Lung (tissue), 12 donors: ENCODE results near the gene AUTS2. TPM values are rescaled to one million over a fixed set of nuclear protein-coding genes. Genes with fewer than 3 reads are reported as not detected.

ENCODE experiments used
- ATAC-seq: fragments of 200-7000 bp; cut with Tn5 transposase; one replicate; pipeline ENCODE4 v1.9.1; 2020; ENCODE audit warnings: moderate number of reproducible peaks; ENCODE audit not compliant: insufficient read depth, low FRiP score
- DNase-seq, 3 donors: peaks; one replicate each; pipeline ENCODE4 v3.0.0-alpha.2; 2013 to 2017
- H3K27ac ChIP-seq, 2 donors: one replicate each; pipeline ENCODE4 v1.5.1; 2013; ENCODE audit warnings: mild to moderate bottlenecking in 2 of 2, moderate library complexity in 2 of 2, control low read depth in 1 of 2, inconsistent platforms in 1 of 2, low read depth in 1 of 2, low read length in 1 of 2
- H3K27me3 ChIP-seq, 3 donors: one replicate each; pipeline ENCODE4 v1.5.1; 2013; ENCODE audit warnings: low read length in 2 of 3; ENCODE audit not compliant: control insufficient read depth in 3 of 3, insufficient read depth in 3 of 3
- H3K36me3 ChIP-seq, 4 donors: one replicate each; pipeline ENCODE4 v1.5.1; 2013; ENCODE audit warnings: low read length in 4 of 4, mild to moderate bottlenecking in 1 of 4, moderate library complexity in 1 of 4; ENCODE audit not compliant: control insufficient read depth in 4 of 4, insufficient read depth in 4 of 4
- H3K4me1 ChIP-seq, 5 donors: one replicate each; pipeline ENCODE4 v1.5.1; 2013; ENCODE audit warnings: low read length in 5 of 5, mild to moderate bottlenecking in 2 of 5, moderate library complexity in 1 of 5; ENCODE audit not compliant: control insufficient read depth in 5 of 5, insufficient read depth in 5 of 5
- H3K4me3 ChIP-seq: one replicate; pipeline ENCODE4 v1.5.1; 2013; ENCODE audit warnings: mild to moderate bottlenecking, control low read depth, moderate library complexity
- H3K9ac ChIP-seq, 2 donors: one replicate each; pipeline ENCODE4 v1.5.1; 2013; ENCODE audit warnings: low read length in 2 of 2, control low read depth in 1 of 2; ENCODE audit not compliant: insufficient read depth in 1 of 2
- H3K9me3 ChIP-seq, 4 donors: one replicate each; pipeline ENCODE4 v1.5.1; 2013; ENCODE audit warnings: low read length in 3 of 4, mild to moderate bottlenecking in 1 of 4, moderate library complexity in 1 of 4; ENCODE audit not compliant: control insufficient read depth in 4 of 4, insufficient read depth in 3 of 4
- CTCF ChIP-seq: IDR thresholded peaks from 2 replicates; pipeline ENCODE4 v1.5.1; 2012; ENCODE audit warnings: mild to moderate bottlenecking; ENCODE audit errors: control extremely low read depth, extremely low read depth
- WGBS, 2 donors: extraction: QIAGEN DNeasy Blood & Tissue Kit; methylation state at CpG; one replicate each; pipeline ENCODE4 v1.1.7; 2013; 5-methylcytosine and 5-hydroxymethylcytosine counted together
- polyA plus RNA-seq, 2 donors: library from polyadenylated mRNA; stranded (reverse); fragments of 200-250 nt; gene quantifications; one replicate each; pipeline ENCODE4 v1.2.1, GENCODE V29; 2013
- total RNA-seq, 2 donors: library from RNA; depleted of rRNA in 1 of 2; stranded (reverse); fragments of >200 nt in 1 of 2; gene quantifications; one replicate each; pipeline ENCODE4 v1.2.1, GENCODE V29; 2014 to 2021
- donor health status: control.
- donor health status: control.
- donor health status: Bipolar disorder and iron deficiency.
- donor health status: healthy.
- donor health status: DM: yes; HTN: yes; CAD: no.

AUTS2 gene
- total and polyA plus RNA-seq, 4 donors: 11.8 to 115 (median 40.6) TPM

DNA sequence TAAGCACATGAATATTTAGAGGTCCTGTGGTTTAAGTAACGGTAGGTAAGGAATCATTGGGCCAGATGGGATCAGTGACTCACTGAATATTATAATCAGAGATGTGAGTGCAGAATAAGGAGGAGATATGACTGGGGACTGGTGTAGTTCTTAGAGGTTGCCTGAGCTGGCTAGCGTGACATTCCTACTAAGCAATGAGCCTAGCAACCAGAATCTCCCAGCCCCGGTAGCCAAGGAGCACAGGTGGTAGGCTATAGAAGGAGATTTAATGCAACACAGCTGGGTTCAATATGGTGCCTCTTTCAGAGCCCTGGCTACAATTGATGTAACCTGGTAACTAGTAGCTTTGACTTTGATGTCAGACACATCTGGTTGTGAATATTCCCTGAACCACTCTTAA, 641.6 kb downstream of the AUTS2 start:
- Histone ChIP-seq H3K9ac (no peak overlapping the region), H3K9me3 (no peaks in the 10 kb centered on the region), H3K27me3 (no peaks in the 10 kb centered on the region), H3K4me1 (peaks cover 0 to 10% (median 4%) of the 10 kb centered on the region in 5 donors), H3K36me3 (no peaks in the 10 kb centered on the region), H3K4me3 (no peak overlapping the region), H3K27ac (no peak overlapping the region)
- TF ChIP-seq CTCF: no peak
- ATAC-seq (no peak), DNase-seq (no peak)
- WGBS, 2 donors: 96 to 100% methylated on average over 3 of the region's 3 CpGs

GRCh38 chr7:70240873-70241272, 642.6 kb downstream of the AUTS2 start:
- Histone ChIP-seq H3K9me3 (no peaks in the 10 kb centered on the region), H3K4me1 (peaks cover 0 to 10% (median 4%) of the 10 kb centered on the region in 5 donors), H3K9ac (no peak overlapping the region), H3K36me3 (no peaks in the 10 kb centered on the region), H3K27ac (no peak overlapping the region), H3K4me3 (no peak overlapping the region), H3K27me3 (no peaks in the 10 kb centered on the region)
- ATAC-seq: no peak
- no peak for TF ChIP-seq CTCF
- no peak for DNase-seq
- 95 to 99% methylated on average over 2 of the region's 2 CpGs for WGBS, 2 donors

DNA sequence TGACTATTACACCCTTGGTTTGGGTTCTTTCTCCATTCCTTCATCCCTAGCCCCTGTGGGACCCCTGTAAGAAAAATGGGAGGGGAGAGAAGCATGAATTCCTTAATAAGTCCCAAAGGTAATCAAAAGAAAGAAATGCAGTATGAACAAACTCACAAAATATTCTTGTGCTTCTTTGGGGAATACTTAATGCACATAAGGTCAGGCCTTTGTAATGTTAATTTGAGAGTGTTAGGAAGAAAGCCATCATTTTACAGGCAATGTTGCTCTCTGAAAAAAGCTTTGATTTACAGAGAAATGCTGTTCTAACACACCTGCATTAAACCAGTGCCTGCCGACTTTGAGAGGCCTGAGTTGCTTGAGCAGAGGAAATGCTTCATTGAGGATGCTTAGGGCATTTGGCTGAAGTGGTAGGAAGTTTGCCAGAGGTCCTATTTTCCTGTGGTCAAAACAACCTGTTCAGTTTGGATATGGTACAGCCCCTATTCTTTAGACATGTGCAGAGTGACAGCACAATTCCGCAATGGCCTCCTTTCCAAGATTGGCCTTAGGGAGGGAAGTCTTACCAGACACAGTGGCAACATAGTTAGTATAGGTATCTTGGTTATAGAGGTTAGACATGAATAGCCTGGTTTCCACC, 643.4 kb downstream of the AUTS2 start:
- no peak for ATAC-seq
- H3K27me3 ChIP-seq: no peaks in the 10 kb centered on the region
- no peak overlapping the region for H3K9ac ChIP-seq
- H3K4me1 ChIP-seq: peaks cover 0 to 10% (median 4%) of the 10 kb centered on the region in 5 donors
- no peak for TF ChIP-seq CTCF
- H3K36me3 ChIP-seq: no peaks in the 10 kb centered on the region
- no peak for DNase-seq
- no peaks in the 10 kb centered on the region for H3K9me3 ChIP-seq
- no peak overlapping the region for H3K27ac ChIP-seq
- 66 to 79% methylated on average over 2 of the region's 2 CpGs for WGBS, 2 donors
- no peak overlapping the region for H3K4me3 ChIP-seq

DNA sequence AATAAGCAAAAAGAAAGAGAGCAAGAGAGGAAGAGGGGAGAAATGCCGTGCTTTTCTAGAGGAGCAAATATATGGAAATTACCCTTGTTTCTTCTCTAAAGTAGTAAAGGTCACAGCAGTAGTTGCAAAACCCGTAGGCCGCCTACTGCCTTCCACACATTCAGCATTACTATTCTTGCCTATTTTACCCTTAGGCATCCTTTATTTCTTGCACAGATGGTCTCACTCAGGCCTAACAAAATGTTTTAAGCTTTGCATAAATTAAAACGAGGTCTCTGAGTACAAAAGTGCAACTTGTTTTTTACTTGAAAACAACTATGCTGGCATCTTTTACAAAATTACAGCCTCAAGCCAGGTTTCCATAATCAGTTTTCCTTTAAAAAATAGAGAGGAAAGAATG, 644.6 kb downstream of the AUTS2 start:
- WGBS, 2 donors: 91 to 97% methylated on average over 4 of the region's 4 CpGs
- no peaks in the 10 kb centered on the region for H3K27me3 ChIP-seq
- no peak overlapping the region for H3K9ac ChIP-seq
- no peaks in the 10 kb centered on the region for H3K36me3 ChIP-seq
- no peak overlapping the region for H3K27ac ChIP-seq
- H3K4me1 ChIP-seq: peaks cover 0 to 6% (median 4%) of the 10 kb centered on the region in 5 donors
- H3K9me3 ChIP-seq: no peaks in the 10 kb centered on the region
- ATAC-seq: no peak
- H3K4me3 ChIP-seq: no peak overlapping the region
- no peak for TF ChIP-seq CTCF
- no peak for DNase-seq
